WTC11 (cell line): ENCODE measurements around the gene CBX5. TPM values are rescaled to one million over a fixed set of nuclear protein-coding genes. Genes with fewer than 3 reads are reported as not detected.
A peak's percentile ranks its signal among the peaks of the same experiment; 100 is the strongest.
"Not testable (repeated sequence)": the region's sequence is repeated elsewhere in the genome, so short reads cannot be mapped to it uniquely, and the experiment has no call there.

Experiments used
- ATAC-seq: fragments of 200-7000 bp; cut with Tn5 transposase; 2 replicates; pipeline ENCODE4 v1.10.0; 2021; ENCODE audit warnings: mild to moderate bottlenecking, moderate library complexity
- CTCF ChIA-PET: fragments of 300-600 bp; sonication (Branson Sonifier 250); formaldehyde crosslinking; loops from one replicate; lab custom pipeline; 2021; ENCODE audit warnings: antibody characterized with exemption; lab: Charles Lee
- POLR2A ChIA-PET: fragments of 350-600 bp; sonication (Branson Sonifier 250); formaldehyde crosslinking; loops from one replicate; lab custom pipeline; 2021; ENCODE audit warnings: antibody characterized with exemption; lab: Charles Lee
- DNase-seq: peaks from one replicate; pipeline ENCODE4 v3.0.0; 2021; ENCODE audit warnings: low spot score
- H3K27ac Mint-ChIP-seq: 2 replicates; pipeline ENCODE4 v1.8.0; 2021; ENCODE audit warnings: mixed read lengths
- H3K27me3 Mint-ChIP-seq: 2 replicates; pipeline ENCODE4 v1.8.0; 2021; ENCODE audit warnings: low read depth, mild to moderate bottlenecking, moderate library complexity, mixed read lengths
- H3K36me3 Mint-ChIP-seq: 2 replicates; pipeline ENCODE4 v1.8.0; 2021; ENCODE audit warnings: mixed read lengths
- H3K4me1 Mint-ChIP-seq: 2 replicates; pipeline ENCODE4 v1.8.0; 2022; ENCODE audit warnings: mixed read lengths
- H3K4me3 Mint-ChIP-seq: 2 replicates; pipeline ENCODE4 v1.8.0; 2021; ENCODE audit warnings: mild to moderate bottlenecking, moderate library complexity, mixed read lengths
- H3K9me3 Mint-ChIP-seq: 2 replicates; pipeline ENCODE4 v1.8.0; 2021; ENCODE audit warnings: mixed read lengths
- ATF2 ChIP-seq: sonication (generic); formaldehyde crosslinking; IDR thresholded peaks from 2 replicates; pipeline ENCODE4 v1.8.1; 2022; ENCODE audit warnings: low read depth, missing genetic modification reagents, borderline replicate concordance
- ATF6 ChIP-seq: sonication (generic); formaldehyde crosslinking; IDR thresholded peaks from 2 replicates; pipeline ENCODE4 v1.8.1; 2023; ENCODE audit warnings: mild to moderate bottlenecking, missing genetic modification reagents
- CREB1 ChIP-seq: sonication (generic); formaldehyde crosslinking; IDR thresholded peaks from 2 replicates; pipeline ENCODE4 v1.8.0; 2023; ENCODE audit warnings: mild to moderate bottlenecking, missing genetic modification reagents
- CTCF ChIP-seq: fragments of 200-600 bp; IDR thresholded peaks from 2 replicates; pipeline ENCODE4 v1.8.0; 2022; ENCODE audit warnings: antibody characterized with exemption
- GABPB1 ChIP-seq: sonication (generic); formaldehyde crosslinking; IDR thresholded peaks from 2 replicates; pipeline ENCODE4 v1.8.1; 2023; ENCODE audit warnings: mild to moderate bottlenecking, missing genetic modification reagents
- MLX ChIP-seq: sonication (generic); formaldehyde crosslinking; IDR thresholded peaks from 2 replicates; pipeline ENCODE4 v1.8.1; 2023; ENCODE audit warnings: mild to moderate bottlenecking, missing genetic modification reagents, moderate library complexity
- NFATC4 ChIP-seq: fragments of 250-450 bp; sonication (Bioruptor Pico); IDR thresholded peaks from 2 replicates; pipeline ENCODE4 v1.9.0; 2021; ENCODE audit warnings: mild to moderate bottlenecking
- ZMAT4 ChIP-seq: fragments of 250-450 bp; sonication (Bioruptor Pico); IDR thresholded peaks from 2 replicates; pipeline ENCODE4 v1.9.0; 2021; ENCODE audit warnings: mild to moderate bottlenecking
- ZNF219 ChIP-seq: sonication (generic); formaldehyde crosslinking; IDR thresholded peaks from 2 replicates; pipeline ENCODE4 v1.8.0; 2023; ENCODE audit warnings: missing genetic modification reagents, mild to moderate bottlenecking, borderline replicate concordance
- ZNF423 ChIP-seq: fragments of 250-450 bp; sonication (Bioruptor Pico); IDR thresholded peaks from 2 replicates; pipeline ENCODE4 v2.1.2; 2022; ENCODE audit warnings: mild to moderate bottlenecking, moderate library complexity
- ZNF671 ChIP-seq: fragments of 250-450 bp; sonication (Bioruptor Pico); IDR thresholded peaks from 2 replicates; pipeline ENCODE4 v1.8.0; 2021; ENCODE audit warnings: mild to moderate bottlenecking
- total RNA-seq: library from RNA; stranded (reverse); gene quantifications from 3 replicates; pipeline ENCODE4 v1.2.3, GENCODE V29; 2021

The CBX5 gene
- total RNA-seq, 1 experiment from 2014 or later: 182 TPM

GRCh38 chr12:54195080-54195736, 84.7 kb downstream of the CBX5 start (continued):
- TF ChIP-seq GABPB1 (CRISPR knock-in tag) (no peak), ZNF423 (CRISPR knock-in tag) (no peak), ATF2 (CRISPR knock-in tag) (no peak)

GRCh38 chr12:54194611-54195010, 85.3 kb downstream of the CBX5 start:
- ATAC-seq, POLR2A ChIA-PET, H3K27ac Mint-ChIP-seq, H3K4me3 Mint-ChIP-seq, H3K36me3 Mint-ChIP-seq, DNase-seq, H3K9me3 Mint-ChIP-seq: not testable (repeated sequence)
- CTCF ChIA-PET: interaction anchor here (0.6 to 5.7 kb wide), 6 partner anchors 13 to 189 kb away, joined by 3 to 83 read pairs (median 22); partner anchors contain the start of gene HOXC5
- H3K4me1 Mint-ChIP-seq: peaks cover 24% of the 10 kb centered on the region
- peaks cover 98% of the 10 kb centered on the region for H3K27me3 Mint-ChIP-seq

- Mint-ChIP-seq H3K4me1 (peaks cover 27% of the 10 kb centered on the region), H3K9me3 (no peaks in the 10 kb centered on the region), H3K27ac (no peak overlapping the region), H3K4me3 (no peak overlapping the region), H3K27me3 (peaks cover 91% of the 10 kb centered on the region), H3K36me3 (no peaks in the 10 kb centered on the region)
- TF ChIP-seq ATF6 (CRISPR knock-in tag) (no peak), CREB1 (CRISPR knock-in tag) (no peak)
- ChIA-PET POLR2A (no interaction called here), CTCF (interaction anchor here (1.8 to 5.7 kb wide), 7 partner anchors 8 to 187 kb away, joined by 5 to 83 read pairs (median 40); partner anchors contain the start of gene HOXC5)
- ATAC-seq (no peak), DNase-seq (no peak)
Observed at GRCh38 chr12:54193434-54193833, 86.5 kb downstream of the CBX5 start.

GRCh38 chr12:54191550-54192022, 88.3 kb downstream of the CBX5 start:
- Mint-ChIP-seq H3K4me1 (peaks cover 18% of the 10 kb centered on the region), H3K36me3 (no peaks in the 10 kb centered on the region), H3K4me3 (no peak overlapping the region), H3K27ac (no peak overlapping the region), H3K9me3 (no peaks in the 10 kb centered on the region), H3K27me3 (peaks cover 73% of the 10 kb centered on the region)
- TF ChIP-seq CTCF (peak; percentile 84), NFATC4 (no peak), ZNF219 (no peak)
- ChIA-PET POLR2A (no interaction called here), CTCF (interaction anchor here (0.6 to 5.7 kb wide), 52 partner anchors 8 to 534 kb away, joined by 3 to 83 read pairs (median 4); partner anchors contain the start of genes COPZ1, HOXC5, HOXC6 and HOXC8)
- ATAC-seq (peak; percentile 81), DNase-seq (peak; percentile 87)

- H3K4me3 Mint-ChIP-seq: no peak overlapping the region
- CTCF ChIA-PET: interaction anchor here (0.6 to 5.7 kb wide), 36 partner anchors 9 to 534 kb away, joined by 3 to 83 read pairs (median 6); partner anchors contain the start of genes HOXC5, HOXC6, HOXC8 and HOXC9
- TF ChIP-seq ZNF219: no peak
- TF ChIP-seq CTCF: no peak
- TF ChIP-seq ZMAT4: no peak
- TF ChIP-seq ZNF671 (CRISPR knock-in tag): no peak
- no peak for TF ChIP-seq MLX
- H3K9me3 Mint-ChIP-seq: no peaks in the 10 kb centered on the region
- no peak overlapping the region for H3K27ac Mint-ChIP-seq
- ATAC-seq (no peak), DNase-seq (no peak)
- peaks cover 16% of the 10 kb centered on the region for H3K4me1 Mint-ChIP-seq
- H3K27me3 Mint-ChIP-seq: peaks cover 68% of the 10 kb centered on the region
- no peaks in the 10 kb centered on the region for H3K36me3 Mint-ChIP-seq
- POLR2A ChIA-PET: no interaction called here
Observed at GRCh38 chr12:54191126-54191525, 88.8 kb downstream of the CBX5 start.
